AG04449 (cell line): Measurements from ENCODE around the gene IP6K1.
A peak's percentile ranks its signal among the peaks of the same experiment; 100 is the strongest.
"Not testable (repeated sequence)": the region's sequence is repeated elsewhere in the genome, so short reads cannot be mapped to it uniquely, and the experiment has no call there.

Experiments
- CTCF ChIA-PET: fragments of 350-600 bp; formaldehyde crosslinking; extraction: SDS; loops from one replicate; lab custom pipeline; 2021; ENCODE audit warnings: antibody characterized with exemption; lab: Yijun Ruan, JAX
- POLR2A ChIA-PET: fragments of 400-600, 350-600 bp; formaldehyde crosslinking; extraction: SDS; loops from one replicate; lab custom pipeline; 2020; ENCODE audit warnings: antibody characterized with exemption, inconsistent platforms; lab: Yijun Ruan, JAX
- DNase-seq: peaks from one replicate; pipeline ENCODE4 v3.0.0-alpha.2; 2010; ENCODE audit warnings: low read depth, low spot score
- H3K4me3 ChIP-seq: 2 replicates; pipeline ENCODE4 v1.5.1; 2011; ENCODE audit warnings: low read depth, mild to moderate bottlenecking, control low read depth, low read length
- CTCF ChIP-seq: IDR thresholded peaks from one replicate; pipeline ENCODE4 v1.5.1; 2011; ENCODE audit warnings: mild to moderate bottlenecking, moderate library complexity, low read length, control low read depth, inconsistent platforms; ENCODE audit not compliant: insufficient read depth; ENCODE audit errors: missing control alignments

Gene IP6K1

GRCh38 chr3:49690856-49691255 is 95.5 kb downstream of the IP6K1 start:
- POLR2A ChIA-PET, H3K4me3 ChIP-seq, DNase-seq: not testable (repeated sequence)
- CTCF ChIA-PET = interaction anchor here (1.1 kb wide), 1 partner anchor 10 kb away, joined by 5 read pairs; no protein-coding TSS in a partner anchor

- peak overlapping the region; percentile 95 for H3K4me3 ChIP-seq
- POLR2A ChIA-PET, DNase-seq: not testable (repeated sequence)
- CTCF ChIA-PET = interaction anchor here (2.5 kb wide), 1 partner anchor 150 kb away, joined by 7 read pairs; no protein-coding TSS in a partner anchor
Measured at GRCh38 chr3:49689908-49690624, 96.3 kb downstream of the IP6K1 start.

- peak; percentile 60 for TF ChIP-seq CTCF
- peak within 1 kb of the TSS; percentile 95 for H3K4me3 ChIP-seq
- POLR2A ChIA-PET = no interaction called here
- CTCF ChIA-PET = interaction anchor here (2.5 kb wide), 1 partner anchor 150 kb away, joined by 7 read pairs; no protein-coding TSS in a partner anchor
- peak; percentile 28 for DNase-seq
Measured at GRCh38 chr3:49689046-49689907, 97.1 kb downstream of the IP6K1 start, which contains the start of the genes MST1 and RNF123. TSS of gene MST1 (minus strand) at chr3:49689474. CDS start at chr3:49688691, 783 bp downstream. TSS of gene RNF123 (plus strand) at chr3:49689557. CDS start at chr3:49691166, 1,609 bp downstream.

GRCh38 chr3:49688338-49689045 is 97.8 kb downstream of the IP6K1 start:
- DNase-seq, POLR2A ChIA-PET: not testable (repeated sequence)
- CTCF ChIA-PET = interaction anchor here (2.5 kb wide), 1 partner anchor 149 kb away, joined by 7 read pairs; no protein-coding TSS in a partner anchor
- peak overlapping the region; percentile 95; the same call in 1 of the 2 replicates for H3K4me3 ChIP-seq

- ChIA-PET CTCF (interaction anchor here (2.5 kb wide), 1 partner anchor 148 kb away, joined by 7 read pairs; no protein-coding TSS in a partner anchor), POLR2A (interaction anchor here (0.6 kb wide), 1 partner anchor 182 kb away, joined by 4 read pairs; no protein-coding TSS in a partner anchor)
- not testable (repeated sequence) for DNase-seq, H3K4me3 ChIP-seq
Measured at GRCh38 chr3:49687424-49687795, 98.9 kb downstream of the IP6K1 start.

- POLR2A ChIA-PET, DNase-seq, CTCF ChIA-PET: not testable (repeated sequence)
- H3K4me3 ChIP-seq = peak overlapping the region; percentile 30
Measured at GRCh38 chr3:49686769-49687423, 99.4 kb downstream of the IP6K1 start.

- DNase-seq, POLR2A ChIA-PET, CTCF ChIA-PET: not testable (repeated sequence)
- peak overlapping the region; percentile 27 for H3K4me3 ChIP-seq
Measured at GRCh38 chr3:49686346-49686745, 100.0 kb downstream of the IP6K1 start.

GRCh38 chr3:49685846-49686245 is 100.5 kb downstream of the IP6K1 start:
- DNase-seq, H3K4me3 ChIP-seq, POLR2A ChIA-PET, CTCF ChIA-PET: not testable (repeated sequence)

GRCh38 chr3:49685103-49685502 is 101.2 kb downstream of the IP6K1 start:
- CTCF ChIA-PET, POLR2A ChIA-PET, DNase-seq, H3K4me3 ChIP-seq: not testable (repeated sequence)

- CTCF ChIA-PET, H3K4me3 ChIP-seq, DNase-seq, POLR2A ChIA-PET: not testable (repeated sequence)
Measured at GRCh38 chr3:49684453-49684852, 101.9 kb downstream of the IP6K1 start.
